NT2/D1 (cell line): Measurements from ENCODE around the gene BCL6.

ENCODE experiments used
- DNase-seq: peaks from one replicate; pipeline ENCODE4 v3.0.0-alpha.2; 2011; ENCODE audit warnings: low read depth, low spot score
- H3K27me3 ChIP-seq: 2 replicates; pipeline ENCODE4 v1.6.0; 2011; ENCODE audit warnings: mild to moderate bottlenecking; ENCODE audit not compliant: insufficient read length, insufficient read depth
- H3K36me3 ChIP-seq: 2 replicates; pipeline ENCODE4 v1.6.1; 2011; ENCODE audit warnings: mild to moderate bottlenecking, low read length, mixed read lengths; ENCODE audit not compliant: insufficient read depth, insufficient read length
- H3K4me1 ChIP-seq: 2 replicates; pipeline ENCODE4 v1.5.1; 2011; ENCODE audit not compliant: insufficient read depth, insufficient read length
- H3K4me3 ChIP-seq: 2 replicates; pipeline ENCODE4 v1.5.1; 2011; ENCODE audit warnings: low read depth; ENCODE audit not compliant: insufficient read length
- H3K9ac ChIP-seq: 2 replicates; pipeline ENCODE4 v1.6.0; 2011; ENCODE audit warnings: low read depth; ENCODE audit not compliant: insufficient read length
- H3K9me3 ChIP-seq: 2 replicates; pipeline ENCODE4 v1.5.1; 2011; ENCODE audit warnings: mild to moderate bottlenecking, low read length; ENCODE audit not compliant: insufficient read depth
- SUZ12 ChIP-seq: IDR thresholded peaks from 2 replicates; pipeline ENCODE4 v1.6.1; 2011; ENCODE audit not compliant: insufficient read length, insufficient read depth; ENCODE audit errors: extremely low read depth
- YY1 ChIP-seq: IDR thresholded peaks from 2 replicates; pipeline ENCODE4 v1.6.1; 2011; ENCODE audit not compliant: insufficient read length, insufficient read depth
- ZNF274 ChIP-seq: IDR thresholded peaks from 2 replicates; pipeline ENCODE4 v1.6.1; 2011; ENCODE audit warnings: mild to moderate bottlenecking, low read depth, low read length

BCL6 gene

DNA sequence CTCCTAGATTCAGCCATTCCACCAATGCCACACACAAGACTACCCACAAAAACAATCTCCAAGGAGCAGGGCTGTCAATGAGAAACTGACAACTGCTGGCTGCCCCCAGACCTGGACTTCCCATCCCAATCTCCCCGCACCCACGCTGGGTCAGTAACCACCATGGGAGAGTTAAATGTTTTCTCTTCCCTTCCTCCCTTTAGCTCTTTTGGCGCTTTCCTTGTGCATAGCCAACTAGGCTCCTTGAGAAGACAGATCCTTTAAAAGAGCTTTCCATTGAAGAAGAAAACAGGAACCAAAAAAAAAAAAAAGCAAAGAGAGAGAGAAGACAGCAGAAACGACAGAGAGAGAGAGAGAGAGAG is 8.3 kb downstream of the BCL6 start:
- no peak for DNase-seq
- Histone ChIP-seq H3K9ac (peak overlapping the region; percentile 47), H3K36me3 (peaks cover 6% of the 10 kb centered on the region), H3K9me3 (no peaks in the 10 kb centered on the region), H3K4me1 (no peaks in the 10 kb centered on the region), H3K4me3 (peak overlapping the region; percentile 43), H3K27me3 (peaks cover 38% of the 10 kb centered on the region)
- TF ChIP-seq SUZ12 (no peak), ZNF274 (no peak), YY1 (no peak)

GRCh38 chr3:187736418-187736871 is 8.8 kb downstream of the BCL6 start:
- Histone ChIP-seq H3K9ac (no peak overlapping the region), H3K4me3 (no peak overlapping the region)

GRCh38 chr3:187735837-187736236 is 9.4 kb downstream of the BCL6 start:
- Histone ChIP-seq H3K4me3 (no peak overlapping the region), H3K4me1 (no peaks in the 10 kb centered on the region), H3K9me3 (no peaks in the 10 kb centered on the region), H3K36me3 (peaks cover 17% of the 10 kb centered on the region), H3K9ac (no peak overlapping the region), H3K27me3 (peaks cover 26% of the 10 kb centered on the region)
- TF ChIP-seq YY1 = no peak
- no peak for TF ChIP-seq SUZ12
- no peak for TF ChIP-seq ZNF274
- no peak for DNase-seq

More at GRCh38 chr3:187736418-187736871, 8.8 kb downstream of the BCL6 start:
- Histone ChIP-seq H3K36me3 (peaks cover 12% of the 10 kb centered on the region), H3K4me1 (no peaks in the 10 kb centered on the region), H3K9me3 (no peaks in the 10 kb centered on the region), H3K27me3 (peaks cover 32% of the 10 kb centered on the region)
- no peak for TF ChIP-seq YY1
- TF ChIP-seq SUZ12 = no peak
- no peak for TF ChIP-seq ZNF274
- DNase-seq = no peak

DNA sequence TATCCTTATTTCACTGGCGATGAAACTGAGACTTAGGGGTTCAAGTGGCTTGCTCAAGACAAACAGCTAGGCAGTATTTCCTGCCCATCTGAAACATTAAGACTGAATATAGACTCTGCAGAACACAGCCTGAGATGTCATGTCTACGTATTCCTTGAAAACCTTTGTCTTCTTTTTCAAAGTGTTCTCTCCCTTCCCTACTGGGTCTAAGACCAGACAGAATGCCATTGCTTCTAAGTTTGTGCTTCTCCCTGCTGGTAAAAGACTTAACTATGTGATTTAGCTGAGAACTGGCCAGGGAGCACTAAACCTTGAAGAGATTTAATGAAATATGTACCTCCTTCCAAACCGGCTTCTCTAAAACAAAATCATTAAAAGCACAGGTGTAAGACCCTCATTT is 9.9 kb downstream of the BCL6 start:
- no peak for DNase-seq
- Histone ChIP-seq H3K9me3 (no peaks in the 10 kb centered on the region), H3K9ac (no peak overlapping the region), H3K4me3 (no peak overlapping the region), H3K27me3 (peaks cover 22% of the 10 kb centered on the region), H3K36me3 (peaks cover 21% of the 10 kb centered on the region), H3K4me1 (no peaks in the 10 kb centered on the region)
- TF ChIP-seq SUZ12 = no peak
- TF ChIP-seq ZNF274 = no peak
- no peak for TF ChIP-seq YY1

GRCh38 chr3:187734841-187735240 is 10.4 kb downstream of the BCL6 start:
- no peak for DNase-seq
- Histone ChIP-seq H3K27me3 (peaks cover 19% of the 10 kb centered on the region), H3K4me1 (no peaks in the 10 kb centered on the region), H3K4me3 (no peak overlapping the region), H3K36me3 (peaks cover 24% of the 10 kb centered on the region), H3K9me3 (no peaks in the 10 kb centered on the region), H3K9ac (no peak overlapping the region)
- TF ChIP-seq ZNF274 (no peak), SUZ12 (no peak), YY1 (no peak)

DNA sequence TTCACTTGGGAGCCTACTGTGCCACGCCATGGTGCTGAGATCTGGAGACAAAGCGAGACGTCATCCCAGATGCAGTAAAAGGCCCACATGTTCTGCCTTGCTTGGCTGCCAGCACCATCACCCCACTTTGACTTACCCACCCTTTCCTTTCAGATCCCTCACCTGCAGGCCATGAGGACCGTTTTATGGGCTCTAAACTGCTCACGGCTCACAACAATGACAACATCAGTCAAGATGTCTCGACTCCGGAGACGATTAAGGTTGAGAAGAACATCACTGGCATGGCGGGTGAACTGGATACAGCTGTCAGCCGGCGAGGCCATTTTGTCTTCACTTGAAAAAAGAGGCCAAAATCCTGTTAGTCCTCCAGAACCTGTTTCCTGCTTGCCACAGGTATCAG is 11.9 kb downstream of the BCL6 start:
- Histone ChIP-seq H3K36me3 (peaks cover 38% of the 10 kb centered on the region), H3K4me1 (no peaks in the 10 kb centered on the region), H3K9ac (no peak overlapping the region)

GRCh38 chr3:187729598-187729997 is 15.7 kb downstream of the BCL6 start:
- peaks cover 74% of the 10 kb centered on the region for H3K36me3 ChIP-seq
- H3K9ac ChIP-seq = no peak overlapping the region

More for the DNA sequence above, 11.9 kb downstream of the BCL6 start:
- Histone ChIP-seq H3K27me3 (peaks cover 19% of the 10 kb centered on the region), H3K9me3 (no peaks in the 10 kb centered on the region), H3K4me3 (no peak overlapping the region)
- no peak for DNase-seq
- no peak for TF ChIP-seq SUZ12
- no peak for TF ChIP-seq ZNF274
- no peak for TF ChIP-seq YY1

DNA sequence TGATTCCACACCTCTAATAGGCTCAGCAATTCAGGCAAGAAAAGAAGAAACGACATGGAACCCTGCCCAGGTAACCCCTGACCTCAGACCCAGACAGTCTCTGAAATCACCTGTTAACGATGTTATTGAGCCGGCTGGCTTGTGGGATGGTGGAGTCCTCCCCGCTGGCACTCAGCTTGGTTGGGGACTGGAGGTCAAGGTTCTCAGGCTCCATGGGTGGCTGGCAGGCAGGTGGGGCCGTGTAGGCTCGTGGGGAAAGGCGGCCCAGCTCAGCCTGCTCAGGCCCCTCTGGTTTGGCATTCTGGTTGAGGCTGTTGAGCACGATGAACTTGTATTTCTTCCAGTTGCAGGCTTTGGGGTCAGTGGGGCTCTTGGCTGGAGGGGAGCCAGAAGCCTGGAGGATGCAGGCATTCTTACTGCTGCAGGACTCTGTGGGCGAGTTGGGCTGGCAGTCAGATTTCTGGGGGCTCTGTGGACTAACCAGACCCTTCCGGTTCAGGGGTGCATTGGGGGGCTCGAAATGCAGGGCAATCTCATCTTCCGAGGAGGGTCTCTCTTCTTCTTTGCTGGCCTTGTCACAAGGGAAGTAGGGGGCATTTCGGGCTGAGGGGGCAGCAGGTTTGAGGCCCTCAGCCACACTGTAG is 16.2 kb downstream of the BCL6 start:
- H3K4me1 ChIP-seq = no peaks in the 10 kb centered on the region
- peaks cover 79% of the 10 kb centered on the region for H3K36me3 ChIP-seq
- no peak for DNase-seq

More at GRCh38 chr3:187729598-187729997, 15.7 kb downstream of the BCL6 start:
- TF ChIP-seq YY1 = no peak
- Histone ChIP-seq H3K27me3 (no peaks in the 10 kb centered on the region), H3K9me3 (peaks cover 8% of the 10 kb centered on the region; the same call in 1 of the 2 replicates), H3K4me3 (no peak overlapping the region), H3K4me1 (no peaks in the 10 kb centered on the region)
- no peak for DNase-seq

More for the DNA sequence above, 16.2 kb downstream of the BCL6 start:
- H3K9ac ChIP-seq = no peak overlapping the region
- peaks cover 9% of the 10 kb centered on the region; the same call in 1 of the 2 replicates for H3K9me3 ChIP-seq
- no peak for TF ChIP-seq SUZ12
- TF ChIP-seq ZNF274 = no peak
- no peak for TF ChIP-seq YY1
- H3K4me3 ChIP-seq = no peak overlapping the region
- H3K27me3 ChIP-seq = no peaks in the 10 kb centered on the region
